ELF-1 (cell line): ENCODE results near the gene SMIM41.

Source experiments
- DNase-seq: peaks from one replicate; pipeline ENCODE4 v3.0.0-alpha.2; 2016; ENCODE audit warnings: low read depth, low spot score

The SMIM41 gene

GRCh38 chr12:52063082-52063924 is 16.2 kb upstream of the SMIM41 start:
- DNase-seq: no peak

GRCh38 chr12:52063981-52064649 is 15.4 kb upstream of the SMIM41 start:
- no peak for DNase-seq

GRCh38 chr12:52066346-52067080 is 13.0 kb upstream of the SMIM41 start:
- DNase-seq: no peak

GRCh38 chr12:52067081-52067374 is 12.5 kb upstream of the SMIM41 start:
- DNase-seq: no peak

- DNase-seq: peak; percentile 97
These were observed 9.9 kb upstream of the SMIM41 start, which contains the start of gene ATG101 for GRCh38 chr12:52069327-52070184. Gene ATG101 (plus strand): TSS chr12:52069978. CDS start chr12:52073651, 3,673 bp downstream.

GRCh38 chr12:52070185-52070925 is 9.1 kb upstream of the SMIM41 start:
- no peak for DNase-seq

- DNase-seq: no peak
These were observed 5.7 kb upstream of the SMIM41 start for GRCh38 chr12:52073531-52074381.

GRCh38 chr12:52074971-52075724 is 4.4 kb upstream of the SMIM41 start:
- no peak for DNase-seq

GRCh38 chr12:52076811-52077210 is 2.7 kb upstream of the SMIM41 start:
- no peak for DNase-seq

GRCh38 chr12:52078276-52078675 is 1.2 kb upstream of the SMIM41 start:
- no peak for DNase-seq

GRCh38 chr12:52080403-52081251 is 1.1 kb downstream of the SMIM41 start:
- DNase-seq: no peak

- DNase-seq: no peak
These were observed 1.8 kb downstream of the SMIM41 start for GRCh38 chr12:52081263-52081733.

- no peak for DNase-seq
These were observed 2.6 kb downstream of the SMIM41 start for GRCh38 chr12:52082026-52082668.

GRCh38 chr12:52082669-52082987 is 3.1 kb downstream of the SMIM41 start:
- DNase-seq: no peak

GRCh38 chr12:52082988-52083637 is 3.6 kb downstream of the SMIM41 start:
- peak; percentile 80 for DNase-seq

- no peak for DNase-seq
These were observed 4.1 kb downstream of the SMIM41 start for GRCh38 chr12:52083638-52083996.
